Hematopoietic multipotent progenitor cell treated with erythropoietin and hydrocortisone succinate and interleukin-3 and kit ligand, for 4 days (in vitro differentiated cells): ENCODE results near the gene CCNT2.
"Not testable (repeated sequence)": the region's sequence is repeated elsewhere in the genome, so short reads cannot be mapped to it uniquely, and the experiment has no call there.

Experiments
- DNase-seq: peaks from one replicate; pipeline ENCODE4 v3.0.0-alpha.2; 2015

Gene CCNT2

DNA sequence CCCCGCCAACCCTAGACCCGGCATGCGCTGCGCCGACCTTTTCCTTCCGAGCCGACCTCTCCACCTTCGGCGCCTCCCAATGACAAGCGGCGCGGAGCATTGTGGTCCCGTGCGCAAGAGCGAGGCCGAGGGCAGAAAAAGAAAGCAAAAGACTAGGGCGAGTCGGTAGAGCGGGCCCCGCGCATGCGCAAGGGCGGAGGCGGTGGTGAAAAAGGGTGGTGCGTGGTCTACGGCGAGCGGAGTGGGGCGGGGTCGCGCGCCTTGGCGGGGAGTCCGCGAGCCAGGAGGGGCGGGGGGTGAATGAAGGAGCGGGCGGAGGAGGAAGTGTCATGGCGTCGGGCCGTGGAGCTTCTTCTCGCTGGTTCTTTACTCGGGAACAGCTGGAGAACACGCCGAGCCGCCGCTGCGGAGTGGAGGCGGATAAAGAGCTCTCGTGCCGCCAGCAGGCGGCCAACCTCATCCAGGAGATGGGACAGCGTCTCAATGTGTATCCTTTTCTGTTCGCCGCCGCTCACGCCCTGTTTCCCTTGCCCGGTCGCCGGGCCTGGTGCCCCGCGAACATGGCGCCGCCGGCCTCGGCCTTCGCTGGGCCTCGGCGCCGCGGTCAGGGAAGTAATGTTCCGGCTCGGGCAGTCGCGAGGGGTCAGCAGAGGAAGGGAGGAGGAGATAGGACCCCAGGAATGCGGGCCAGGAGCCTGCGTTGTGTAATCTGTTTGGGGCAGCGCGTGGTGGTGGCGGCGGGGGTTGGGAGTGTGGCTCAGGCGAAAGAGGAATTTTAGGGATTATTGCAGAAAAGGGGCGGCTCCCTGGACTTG is at the start of gene CCNT2:
CCNT2 (plus strand) TSS at position 297 of the 815 bp plus-strand sequence; CDS start at position 330, 33 bp downstream.
- DNase-seq: peak; percentile 100

DNA sequence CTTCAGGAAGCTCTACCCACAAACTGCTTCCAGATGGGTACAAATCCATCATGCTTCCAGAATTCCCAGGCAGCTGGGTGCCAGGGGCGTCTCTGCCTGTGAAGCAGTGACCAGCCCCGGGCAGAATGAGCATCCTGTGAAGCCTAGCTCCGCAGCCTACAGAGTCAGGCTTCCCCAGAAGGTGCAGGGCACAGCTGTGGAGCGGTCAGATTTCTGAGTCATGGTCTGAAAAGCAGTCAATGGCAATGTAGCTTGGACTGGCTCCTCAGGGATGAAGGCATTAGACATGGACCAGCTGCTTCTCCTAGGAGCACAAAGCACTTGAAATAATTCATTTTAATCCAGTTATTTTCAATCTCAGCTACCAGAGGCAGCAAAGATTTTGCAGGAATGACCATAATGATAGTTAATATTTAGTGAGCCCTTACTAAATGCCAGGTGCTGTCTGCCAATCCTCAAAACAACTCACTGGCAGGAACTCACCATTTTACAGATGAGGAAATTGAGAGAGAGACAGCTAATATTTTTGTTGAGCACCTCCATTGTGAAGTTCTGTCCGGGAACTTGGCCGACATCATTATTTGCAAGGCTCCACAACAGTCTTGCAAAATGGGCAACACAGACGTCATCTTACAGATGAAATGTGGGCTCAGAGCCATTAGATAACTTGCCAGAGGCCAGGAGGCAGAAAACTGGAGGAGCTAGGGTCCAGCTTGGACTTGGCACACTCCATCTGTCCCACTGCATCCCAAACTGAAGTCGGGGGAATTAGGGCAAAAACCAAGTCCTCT is 48.5 kb upstream of the CCNT2 start:
- DNase-seq: no peak

DNA sequence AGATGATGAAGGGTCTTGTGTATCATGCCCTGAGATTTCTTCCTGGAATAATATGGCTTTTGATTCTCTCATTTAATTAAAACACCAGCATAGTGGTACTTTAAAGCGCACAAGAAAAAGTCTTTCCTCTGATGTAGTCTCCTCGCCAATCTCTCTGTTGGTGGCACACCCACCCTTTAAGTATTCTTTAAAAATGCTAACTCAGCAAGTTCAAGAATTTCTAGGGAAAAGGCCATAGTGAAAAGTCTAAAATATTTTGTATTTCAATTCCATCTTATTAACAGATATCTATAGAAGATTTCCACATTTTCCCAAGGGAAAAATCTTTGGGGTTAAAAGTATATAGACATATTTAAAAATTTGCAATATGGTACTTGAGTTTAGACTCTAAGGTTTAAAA is 45.5 kb upstream of the CCNT2 start:
- no peak for DNase-seq

DNA sequence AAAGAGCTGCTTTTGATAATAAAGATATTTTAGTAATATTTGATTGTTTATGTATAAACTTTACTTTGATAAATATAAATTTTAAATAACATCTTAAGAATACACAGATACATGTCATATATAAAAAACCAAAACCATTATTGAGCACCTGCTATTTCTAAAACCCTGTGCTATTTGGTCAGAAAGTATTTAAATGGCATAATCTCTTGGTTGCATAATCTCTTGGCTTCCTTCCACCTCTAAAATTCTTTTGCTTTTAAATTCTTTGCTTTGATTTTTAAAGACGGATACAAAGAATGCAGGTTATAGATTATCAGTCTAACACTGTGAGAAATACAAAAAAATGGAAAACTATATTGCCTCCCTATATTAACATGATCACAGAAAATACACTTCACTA is 43.3 kb upstream of the CCNT2 start:
- DNase-seq: no peak

DNA sequence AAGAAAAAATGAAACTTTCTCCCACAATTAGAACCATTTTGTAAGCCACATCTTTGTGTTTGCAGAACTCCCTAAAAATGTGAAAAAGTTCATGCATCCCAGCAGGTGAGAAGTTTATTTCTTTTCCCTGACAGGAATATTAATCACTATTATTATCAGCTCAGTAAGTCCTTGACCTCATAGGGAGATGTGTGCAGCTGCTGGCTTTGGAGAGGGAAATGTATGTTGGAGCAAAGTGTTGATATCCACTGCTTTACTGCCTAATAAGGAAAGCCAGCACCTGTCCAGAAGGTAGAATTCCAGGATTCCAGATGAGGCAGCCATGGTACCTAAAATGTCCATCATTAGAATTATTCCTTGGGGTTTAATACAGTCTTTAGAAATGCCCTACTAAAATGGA is 35.8 kb upstream of the CCNT2 start:
- no peak for DNase-seq

DNA sequence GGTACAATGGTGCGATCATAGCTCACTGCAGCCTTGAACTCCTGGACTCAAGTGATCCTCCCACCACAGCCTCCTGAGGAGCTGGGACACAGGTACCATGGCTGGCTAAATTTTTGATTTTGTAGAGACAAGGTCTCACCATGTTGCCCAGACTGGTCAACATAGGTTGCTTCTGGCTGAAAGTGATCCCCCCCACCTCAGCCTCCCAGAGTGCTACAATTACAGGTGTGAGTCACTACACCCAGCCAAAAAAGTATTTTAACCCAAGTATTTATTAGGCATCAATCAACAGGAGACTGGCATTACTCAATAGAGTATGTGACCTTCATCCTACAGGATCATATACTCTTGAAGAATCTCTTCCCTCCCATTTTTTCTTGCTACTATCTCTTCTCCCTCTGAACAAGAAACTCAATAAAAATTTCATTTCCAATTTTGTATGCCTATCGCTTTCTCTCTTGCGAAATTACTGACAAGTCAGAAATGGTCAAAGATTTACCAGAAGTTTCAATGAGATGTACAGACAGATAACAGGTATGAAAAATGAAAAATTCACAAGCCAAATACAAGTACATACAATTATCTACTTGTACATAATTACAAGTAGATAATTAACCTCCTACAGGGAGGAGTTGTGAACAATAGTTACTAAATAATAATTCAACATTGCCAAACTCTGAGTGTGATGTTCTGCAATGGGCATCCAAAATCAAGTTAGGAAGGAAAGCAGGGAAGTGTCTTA is 34.9 kb upstream of the CCNT2 start:
- DNase-seq: no peak

DNA sequence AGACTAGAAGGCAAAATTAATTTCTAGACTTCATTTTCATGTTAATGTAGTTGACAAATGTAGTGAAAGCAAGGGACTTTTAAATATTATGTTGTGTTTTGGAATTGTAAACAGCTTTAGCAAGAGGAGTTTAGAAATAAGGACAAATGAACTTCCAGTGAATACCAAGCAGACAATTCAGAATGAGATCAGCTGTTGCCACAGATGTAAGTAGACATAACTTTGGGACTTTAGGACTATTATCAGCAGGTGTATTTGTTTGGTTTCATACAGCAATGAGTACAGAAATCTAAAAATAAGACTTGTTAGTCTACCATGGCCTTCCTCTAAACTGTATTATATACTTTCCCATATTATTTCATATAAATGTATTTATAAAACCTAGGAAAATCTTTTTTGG is 34.2 kb upstream of the CCNT2 start:
- no peak for DNase-seq

DNA sequence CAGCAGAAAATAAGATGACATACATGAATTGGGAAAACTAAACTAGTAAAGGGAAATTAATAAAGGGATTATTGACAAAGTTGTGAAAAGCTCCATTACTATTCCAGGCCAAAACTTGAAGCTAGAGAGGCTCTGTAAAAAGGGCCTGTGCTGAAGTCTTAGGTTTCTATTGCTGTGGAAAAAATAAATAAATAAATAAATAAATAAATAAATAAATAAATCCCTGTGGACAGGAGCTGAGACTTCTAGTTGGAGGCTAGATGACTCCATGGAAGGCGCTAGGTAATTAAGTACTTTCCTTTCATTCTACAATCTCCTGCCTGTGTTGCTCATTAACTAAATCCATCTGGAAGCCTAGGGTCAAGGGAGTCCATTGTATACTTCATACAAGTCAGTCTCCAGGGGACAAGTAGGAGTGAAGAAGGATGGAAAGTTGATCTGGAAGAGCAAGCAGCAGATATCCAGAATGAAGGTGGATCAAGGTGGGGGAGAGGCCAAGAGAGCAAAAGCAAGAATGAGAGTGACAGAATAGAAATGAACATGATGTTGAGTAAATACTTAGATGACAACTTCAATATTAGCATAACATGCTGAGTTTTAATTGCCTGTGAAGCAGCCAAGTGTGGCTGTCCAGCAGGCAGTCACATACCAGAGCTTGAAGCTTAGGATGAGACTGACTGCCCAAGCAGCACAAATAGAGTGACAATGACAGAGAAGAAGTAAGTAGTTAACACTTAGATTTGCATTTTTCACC is 26.2 kb upstream of the CCNT2 start:
- DNase-seq: no peak

DNA sequence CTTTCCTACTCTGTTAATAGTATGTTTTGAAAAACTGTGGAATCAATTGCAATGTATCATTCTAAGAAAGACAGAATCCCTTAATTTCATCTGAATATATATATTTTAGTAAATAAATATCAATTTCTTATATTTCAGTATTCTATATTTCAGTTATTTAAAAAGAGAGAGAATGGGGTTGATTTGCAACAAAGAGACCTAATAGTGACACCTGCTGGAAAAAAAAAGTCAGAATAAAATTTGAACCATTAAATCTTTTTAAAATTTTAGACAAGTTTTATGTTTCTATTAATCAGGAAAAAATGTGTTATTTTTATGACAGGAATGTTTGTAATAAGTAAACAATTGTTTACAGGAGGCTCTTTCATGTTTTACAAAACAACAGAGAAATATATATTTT is 20.7 kb upstream of the CCNT2 start:
- DNase-seq: peak; percentile 61

DNA sequence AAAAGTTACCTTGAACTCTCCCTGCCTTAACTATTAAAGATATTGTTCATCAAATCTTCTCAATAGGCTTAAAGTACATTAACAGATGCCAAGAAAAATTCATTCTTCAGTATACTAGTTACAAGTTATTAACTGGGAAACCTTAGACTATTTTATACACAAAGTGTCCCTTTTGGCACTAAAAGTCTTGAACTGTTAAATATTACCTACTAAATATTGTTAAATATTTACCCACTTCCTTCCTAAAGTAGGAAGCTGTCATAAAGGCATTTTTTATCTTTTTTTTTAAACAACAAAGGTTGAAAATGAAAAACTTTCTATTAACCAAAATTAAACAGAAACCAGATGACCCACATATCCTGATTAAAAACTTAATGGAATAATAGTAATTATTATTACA is 19.4 kb upstream of the CCNT2 start:
- no peak for DNase-seq

DNA sequence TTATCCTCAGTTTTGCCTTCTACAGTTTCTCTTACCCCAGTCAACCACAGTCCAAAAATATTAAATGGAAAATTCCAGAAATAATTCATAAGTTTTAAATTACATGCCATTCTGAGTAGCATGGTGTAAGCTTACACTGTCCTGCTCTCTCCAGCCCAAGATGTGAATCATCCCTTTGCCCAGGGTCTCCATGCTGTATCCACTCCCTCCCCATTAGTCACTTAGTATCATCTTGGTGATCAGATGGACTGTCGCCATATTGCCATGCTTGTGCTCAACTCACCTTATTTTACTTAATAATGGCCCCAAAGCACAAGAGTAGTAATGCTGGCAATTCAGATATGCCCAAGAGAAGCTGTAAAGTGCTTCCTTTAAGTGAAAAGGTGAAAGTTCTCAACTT is 18.5 kb upstream of the CCNT2 start:
- no peak for DNase-seq

DNA sequence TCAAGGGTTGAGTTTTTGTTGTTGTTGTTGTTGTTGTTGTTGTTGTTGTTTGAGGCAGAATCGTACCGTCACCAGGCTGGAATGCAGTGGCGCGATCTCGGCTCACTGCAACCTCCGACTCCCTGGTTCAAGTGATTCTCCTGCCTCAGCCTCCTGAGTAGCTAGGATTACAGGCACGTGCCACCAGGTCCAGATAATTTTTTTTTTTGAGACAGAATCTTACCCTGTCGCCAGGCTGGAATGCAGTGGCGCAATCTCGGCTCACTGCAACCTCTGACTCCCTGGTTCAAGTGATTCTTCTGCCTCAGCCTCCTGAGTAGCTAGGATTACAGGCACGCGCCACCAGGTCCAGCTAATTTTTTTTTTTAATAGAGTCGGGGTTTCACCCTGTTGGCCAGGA is 14.9 kb upstream of the CCNT2 start:
- not testable (repeated sequence) for DNase-seq

DNA sequence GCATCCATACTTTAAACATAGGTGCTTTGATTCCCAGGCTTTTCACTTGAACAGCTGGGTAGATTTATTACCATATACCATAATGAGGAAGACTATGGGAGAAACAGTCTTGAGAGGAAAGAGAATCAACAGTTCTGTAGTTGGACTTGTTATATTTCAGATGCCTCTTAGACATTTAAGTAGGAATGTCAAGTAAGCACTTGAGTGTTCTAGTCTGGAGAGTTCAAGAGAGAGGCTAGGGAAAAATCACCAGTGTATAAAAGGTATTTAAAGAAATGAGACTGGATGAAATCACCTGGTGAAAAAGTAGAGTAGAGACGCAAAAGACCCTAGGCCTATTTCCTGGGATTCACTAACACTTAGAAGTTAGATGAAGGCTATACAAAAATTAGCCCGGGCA is 13.5 kb upstream of the CCNT2 start:
- no peak for DNase-seq

DNA sequence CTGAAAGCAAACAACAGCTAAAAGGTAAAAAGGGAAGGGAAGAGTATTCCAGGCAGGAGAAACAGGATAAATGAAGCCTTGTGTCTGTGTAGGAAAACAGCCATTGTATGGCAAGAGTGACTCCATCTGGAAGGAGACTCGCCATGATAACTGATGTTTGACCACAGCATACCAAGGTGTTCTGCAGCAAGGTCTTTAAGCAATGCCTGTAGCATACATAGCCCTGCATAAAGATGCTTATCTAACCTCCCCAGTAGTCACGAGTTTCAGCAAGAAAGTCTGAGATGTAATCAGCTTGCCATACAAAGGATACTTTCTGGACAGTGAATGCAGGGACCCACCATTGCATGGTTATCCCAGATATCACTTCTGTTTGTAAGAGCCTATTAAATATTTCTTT is 11.9 kb upstream of the CCNT2 start:
- no peak for DNase-seq

DNA sequence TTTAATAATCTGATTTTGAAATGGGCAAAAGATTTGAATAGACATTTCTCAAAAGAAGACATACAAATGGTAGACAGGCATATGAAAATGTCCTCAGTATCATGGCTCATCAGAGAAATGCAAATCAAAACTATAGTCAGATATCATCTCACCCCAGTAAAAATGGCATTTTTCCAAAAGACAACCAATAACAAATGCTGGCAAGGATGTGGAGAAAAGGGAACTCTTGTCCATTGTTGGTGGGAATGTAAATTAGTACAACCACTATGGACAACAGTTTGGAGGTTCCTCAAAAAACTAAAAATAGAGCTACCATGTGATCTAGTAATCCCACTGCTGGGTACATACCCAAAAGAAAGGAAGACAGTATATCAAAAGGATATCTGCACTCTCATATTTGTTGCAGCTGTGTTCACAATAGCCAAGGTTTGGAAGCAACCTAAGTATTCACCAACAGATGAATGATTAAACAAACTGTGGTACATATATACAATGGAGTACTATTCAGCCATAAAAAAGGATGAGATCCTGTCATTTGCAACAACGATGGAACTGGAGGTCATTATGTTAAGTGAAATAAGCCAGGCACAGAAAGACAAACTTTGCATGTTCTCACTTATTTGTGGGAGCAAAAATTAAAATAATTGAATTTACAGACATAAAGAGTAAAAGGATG is 11.0 kb upstream of the CCNT2 start:
- DNase-seq: not testable (repeated sequence)

DNA sequence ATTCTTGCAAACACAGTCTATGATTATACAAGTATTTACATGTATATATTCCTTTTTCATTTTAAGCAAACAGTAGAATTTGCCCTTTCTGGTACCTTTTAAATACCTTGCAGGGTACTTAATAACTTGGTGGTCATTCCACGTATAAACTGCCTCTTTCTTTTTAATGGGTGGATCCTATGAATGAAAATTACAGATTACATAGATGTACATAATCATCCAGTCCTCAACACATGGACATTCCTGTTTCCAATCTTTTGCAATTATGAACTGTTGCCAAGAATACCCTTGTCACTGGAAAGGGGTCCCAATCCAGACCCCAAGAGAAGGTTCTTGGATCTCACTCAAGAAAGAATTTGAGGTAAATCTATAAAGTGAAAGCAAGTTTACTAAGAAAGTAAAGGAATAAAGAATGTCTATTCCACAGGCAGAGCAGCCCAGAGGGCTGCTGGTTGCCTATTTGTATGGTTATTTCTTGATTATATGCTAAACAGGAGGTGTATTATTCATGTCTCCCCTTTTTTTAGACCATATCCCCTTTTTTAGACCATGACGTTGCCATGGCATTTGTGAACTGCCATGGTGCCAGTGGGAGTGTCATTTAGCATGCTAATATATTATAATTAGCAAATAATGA is 7.7 kb upstream of the CCNT2 start:
- no peak for DNase-seq

DNA sequence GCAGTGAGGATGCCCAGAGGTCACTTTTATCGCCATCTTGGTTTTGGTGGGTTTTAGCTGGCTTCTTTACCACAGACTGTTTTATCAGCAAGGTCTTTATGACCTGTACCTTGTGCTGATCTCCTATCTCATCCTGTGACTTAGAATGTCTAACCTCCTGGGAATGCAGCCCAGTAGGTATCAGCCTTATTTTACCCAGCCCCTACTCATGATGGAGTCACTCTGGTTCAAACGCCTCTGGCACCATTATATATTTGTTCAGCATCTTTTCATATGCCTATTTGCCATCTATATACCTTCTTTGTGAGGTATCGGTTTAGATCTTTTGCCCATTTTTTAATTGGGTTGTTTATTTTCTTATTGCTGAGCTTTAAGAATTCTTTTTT is 7.2 kb upstream of the CCNT2 start:
- DNase-seq: no peak

DNA sequence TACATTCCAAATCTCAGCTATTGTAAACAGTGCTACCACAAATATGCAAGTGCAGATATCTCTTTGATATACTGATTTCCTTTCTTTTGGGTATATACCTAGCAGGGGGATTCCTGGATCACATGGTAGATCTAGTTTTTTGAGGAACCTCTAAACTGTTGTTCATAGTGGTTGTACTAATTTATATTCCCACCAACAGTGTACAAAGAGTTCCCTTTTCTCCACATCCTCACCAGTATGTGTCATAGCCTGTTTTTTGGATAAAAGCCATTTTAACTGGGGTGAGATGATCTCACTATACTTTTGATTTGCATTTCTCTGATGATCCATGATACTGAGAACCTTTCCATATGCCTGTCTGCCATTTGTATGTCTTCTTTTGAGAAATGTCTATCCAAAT is 6.3 kb upstream of the CCNT2 start:
- peak; percentile 7 for DNase-seq

DNA sequence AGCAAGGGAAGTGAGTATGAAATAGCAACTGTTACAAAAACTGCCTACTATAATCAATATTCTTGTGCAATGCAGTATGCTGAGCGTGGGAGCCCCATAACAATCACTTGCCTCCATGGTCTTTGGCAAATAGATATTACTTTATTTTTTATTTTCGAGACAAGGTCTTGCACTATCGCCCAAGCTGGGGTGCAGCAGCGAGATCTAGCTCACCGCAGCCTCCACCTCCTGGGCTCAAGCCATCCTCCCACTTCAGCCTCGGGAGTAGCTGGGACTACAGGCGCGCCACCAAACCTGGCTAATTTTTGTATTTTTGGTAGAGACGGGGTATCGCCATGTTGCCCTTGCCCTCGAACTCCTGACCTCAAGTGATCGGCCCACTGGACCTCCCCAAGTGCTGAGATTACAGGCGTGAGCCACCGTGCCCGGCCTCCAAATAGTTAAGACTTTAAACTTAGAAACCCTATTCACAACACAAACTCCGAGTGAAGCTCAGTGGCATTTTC is 1.2 kb upstream of the CCNT2 start:
- DNase-seq: no peak

DNA sequence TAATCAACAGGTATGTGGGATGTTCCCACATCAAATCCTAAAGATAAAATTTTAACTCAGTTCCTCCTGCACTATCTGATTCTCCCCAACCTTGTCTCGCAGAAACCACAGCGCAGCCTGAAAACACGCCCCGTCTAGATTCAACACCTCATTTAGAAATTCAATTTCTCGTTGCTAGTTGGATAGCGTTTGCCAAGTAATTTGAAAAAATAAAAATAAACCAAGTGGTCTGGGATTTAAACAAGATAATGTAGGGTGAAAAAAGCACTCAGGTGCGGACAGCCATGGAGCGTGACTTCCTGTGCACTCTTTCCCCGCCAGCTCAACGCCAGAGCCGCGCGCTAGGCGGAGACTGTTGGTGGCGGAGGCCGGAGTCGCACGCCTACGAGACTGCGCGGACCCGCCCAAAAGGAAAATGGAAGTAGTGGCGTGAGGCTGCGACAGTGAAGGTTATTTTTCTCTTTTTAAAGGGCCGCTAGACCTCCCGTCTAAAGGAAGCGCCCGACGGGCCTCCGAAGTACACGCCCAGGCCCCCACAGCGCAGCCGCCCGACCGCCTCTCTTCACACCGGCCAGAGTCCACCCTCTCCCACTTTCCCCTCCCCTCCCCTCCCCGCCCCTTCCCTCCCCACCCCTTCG is 615 bp upstream of the CCNT2 start:
- no peak for DNase-seq
